Small intestine (tissue), 7 donors: ENCODE results near the gene SMYD3. TPM values are rescaled to one million over a fixed set of nuclear protein-coding genes. Genes with fewer than 3 reads are reported as not detected.

Experiments
- DNase-seq, 2 donors: peaks; one replicate each; pipeline versions ENCODE4 v3.0.0 to v3.0.0-alpha.2; 2013
- FAIRE-seq: peaks from 2 replicates; lab custom pipeline; 2012; peaks lifted over from hg19 to GRCh38; lab: Jason Lieb, UNC
- H3K27ac ChIP-seq, 3 donors: one replicate each; pipeline ENCODE4 v1.5.1; 2013; ENCODE audit warnings: low read length in 2 of 3, mild to moderate bottlenecking in 2 of 3, control low read depth in 1 of 3, inconsistent platforms in 1 of 3, low read depth in 1 of 3, moderate library complexity in 1 of 3
- H3K27me3 ChIP-seq, 3 donors: one replicate each; pipeline ENCODE4 v1.6.1; 2013; ENCODE audit warnings: low read length in 3 of 3, inconsistent platforms in 1 of 3; ENCODE audit not compliant: control insufficient read depth in 3 of 3, insufficient read depth in 3 of 3
- H3K36me3 ChIP-seq, 3 donors: one replicate each; pipeline ENCODE4 v1.6.1; 2013; ENCODE audit warnings: low read length in 3 of 3, inconsistent platforms in 1 of 3, low read depth in 1 of 3, mild to moderate bottlenecking in 1 of 3, moderate library complexity in 1 of 3; ENCODE audit not compliant: control insufficient read depth in 3 of 3, insufficient read depth in 2 of 3
- H3K4me1 ChIP-seq, 3 donors: one replicate each; pipeline ENCODE4 v1.6.1; 2013; ENCODE audit warnings: low read length in 2 of 3, inconsistent platforms in 1 of 3, low read depth in 1 of 3, mild to moderate bottlenecking in 1 of 3, moderate library complexity in 1 of 3; ENCODE audit not compliant: control insufficient read depth in 3 of 3, insufficient read depth in 2 of 3
- H3K4me3 ChIP-seq, 3 donors: one replicate each; pipeline ENCODE4 v1.5.1; 2013; ENCODE audit warnings: low read length in 3 of 3, control low read depth in 1 of 3, inconsistent platforms in 1 of 3, low read depth in 1 of 3, mild to moderate bottlenecking in 1 of 3, moderate library complexity in 1 of 3
- H3K9me3 ChIP-seq, 2 donors: one replicate each; pipeline ENCODE4 v1.6.1; 2013; ENCODE audit warnings: low read depth in 1 of 2, low read length in 1 of 2; ENCODE audit not compliant: control insufficient read depth in 2 of 2, insufficient read depth in 1 of 2
- WGBS, 3 donors: extraction: QIAGEN DNeasy Blood & Tissue Kit; methylation state at CpG; one replicate each; pipeline ENCODE4 v1.1.7; 2013; 5-methylcytosine and 5-hydroxymethylcytosine counted together
- polyA plus RNA-seq, 4 donors: library from polyadenylated mRNA; stranded (reverse) in 3 of 4; unstranded in 1 of 4; fragments of 200-250 nt in 3 of 4; fragments of 120-200 nt in 1 of 4; gene quantifications; one replicate each; pipeline versions ENCODE4 v1.2.1 to v1.2.3, GENCODE V29; 2013
- donor health status: healthy with polysubstance abuse.
- donor health status: control.
- donor health status: control.
- donor health status: Bipolar disorder and iron deficiency.
- donor health status: healthy.

Gene SMYD3
- polyA plus RNA-seq, 4 donors, result 5.4 to 10.1 (median 8.5) TPM

DNA sequence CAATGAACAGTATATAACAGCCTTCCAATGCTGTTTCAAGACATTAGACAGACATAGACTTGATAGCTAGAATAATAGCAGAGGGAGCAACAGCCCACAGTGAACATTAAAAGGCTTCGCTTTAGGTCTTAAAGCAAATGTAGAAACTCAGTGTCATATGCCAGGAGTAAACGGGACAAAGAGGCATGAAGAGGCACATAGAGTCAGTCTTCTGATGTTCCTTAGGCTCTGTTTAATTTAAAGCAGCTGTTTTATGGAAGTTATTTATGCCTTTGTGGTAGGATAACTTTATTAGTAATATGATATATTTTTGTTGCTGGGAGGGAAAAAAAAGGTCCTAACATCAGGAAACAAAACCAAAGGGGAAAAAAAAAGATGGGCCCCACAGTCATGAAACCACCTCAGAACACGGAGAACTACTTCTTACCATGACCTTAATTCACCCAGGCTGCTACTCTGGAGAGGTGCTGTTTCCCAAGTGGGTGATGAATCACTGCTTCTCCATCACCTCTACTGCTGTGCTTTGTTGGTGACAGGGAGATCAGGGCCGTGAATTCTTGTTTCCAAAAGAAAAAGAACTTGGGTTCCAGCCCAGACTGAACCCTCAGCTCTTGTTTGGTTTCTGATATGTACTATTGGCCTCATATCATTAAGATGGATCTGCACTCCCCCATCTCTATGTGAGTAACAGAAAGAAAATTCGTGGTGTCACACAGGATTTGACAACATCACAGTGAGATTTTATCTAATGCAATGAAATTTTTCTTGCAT, 735.4 kb downstream of the SMYD3 start:
- no peaks in the 10 kb centered on the region for H3K9me3 ChIP-seq
- no peaks in the 10 kb centered on the region for H3K4me1 ChIP-seq
- no peak overlapping the region for H3K4me3 ChIP-seq
- no peak for FAIRE-seq
- 69 to 73% (median 70%) methylated on average over 5 of the region's 5 CpGs for WGBS, 3 donors
- DNase-seq, result no peak
- H3K27me3 ChIP-seq, result no peaks in the 10 kb centered on the region
- no peak overlapping the region for H3K27ac ChIP-seq
- H3K36me3 ChIP-seq, result no peaks in the 10 kb centered on the region

DNA sequence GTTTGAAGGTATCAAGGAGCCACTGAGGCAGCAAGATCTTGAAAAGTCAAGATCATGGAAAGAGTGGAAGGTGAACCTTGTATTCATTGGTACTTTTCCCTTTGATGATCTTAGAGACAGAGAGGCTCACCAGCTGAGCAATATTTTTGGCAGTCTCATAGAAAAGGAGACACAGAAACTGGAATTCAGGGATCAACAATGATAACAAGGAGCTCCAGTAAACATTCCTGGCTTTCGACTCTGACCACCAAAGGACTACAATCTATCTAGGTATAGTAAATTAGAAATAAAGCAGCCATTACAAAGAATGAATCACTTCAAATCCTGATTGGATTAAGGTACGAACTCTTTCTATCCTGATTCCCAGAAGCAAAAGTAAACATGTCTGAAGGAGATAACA, 736.9 kb downstream of the SMYD3 start:
- FAIRE-seq, result no peak
- H3K4me1 ChIP-seq, result no peaks in the 10 kb centered on the region
- H3K27ac ChIP-seq, result no peak overlapping the region
- no peaks in the 10 kb centered on the region for H3K36me3 ChIP-seq
- no peak for DNase-seq
- no peaks in the 10 kb centered on the region for H3K9me3 ChIP-seq
- 88 to 95% (median 91%) methylated on average over 2 of the region's 2 CpGs for WGBS, 3 donors
- H3K4me3 ChIP-seq, result no peak overlapping the region
- H3K27me3 ChIP-seq, result no peaks in the 10 kb centered on the region

- Histone ChIP-seq H3K27ac (no peak overlapping the region), H3K9me3 (no peaks in the 10 kb centered on the region), H3K4me3 (no peak overlapping the region), H3K4me1 (no peaks in the 10 kb centered on the region), H3K36me3 (no peaks in the 10 kb centered on the region), H3K27me3 (no peaks in the 10 kb centered on the region)
- FAIRE-seq, result no peak
- 79 to 92% (median 83%) methylated on average over 4 of the region's 4 CpGs for WGBS, 3 donors
- no peak for DNase-seq
These were observed 738.5 kb downstream of the SMYD3 start for GRCh38 chr1:245768596-245768995.

GRCh38 chr1:245765230-245766000, 741.7 kb downstream of the SMYD3 start:
- Histone ChIP-seq H3K9me3 (no peaks in the 10 kb centered on the region), H3K36me3 (peaks cover 0 to 2% (median 0%) of the 10 kb centered on the region in 3 donors), H3K27me3 (no peaks in the 10 kb centered on the region), H3K4me1 (no peaks in the 10 kb centered on the region), H3K27ac (no peak overlapping the region), H3K4me3 (no peak overlapping the region)
- DNase-seq (no peak), FAIRE-seq (no peak)
- WGBS, 3 donors, result 86 to 95% (median 91%) methylated on average over 10 of the region's 10 CpGs

- Histone ChIP-seq H3K9me3 (no peaks in the 10 kb centered on the region), H3K27me3 (no peaks in the 10 kb centered on the region), H3K4me1 (no peaks in the 10 kb centered on the region), H3K4me3 (no peak overlapping the region), H3K36me3 (peaks cover 0 to 2% (median 0%) of the 10 kb centered on the region in 3 donors), H3K27ac (no peak overlapping the region)
- FAIRE-seq, result no peak
- peak in 1 of 2 donors; percentile 11 for DNase-seq
- 77 to 84% (median 83%) methylated on average over 5 of the region's 5 CpGs for WGBS, 3 donors
These were observed 743.2 kb downstream of the SMYD3 start for GRCh38 chr1:245763873-245764331.

DNA sequence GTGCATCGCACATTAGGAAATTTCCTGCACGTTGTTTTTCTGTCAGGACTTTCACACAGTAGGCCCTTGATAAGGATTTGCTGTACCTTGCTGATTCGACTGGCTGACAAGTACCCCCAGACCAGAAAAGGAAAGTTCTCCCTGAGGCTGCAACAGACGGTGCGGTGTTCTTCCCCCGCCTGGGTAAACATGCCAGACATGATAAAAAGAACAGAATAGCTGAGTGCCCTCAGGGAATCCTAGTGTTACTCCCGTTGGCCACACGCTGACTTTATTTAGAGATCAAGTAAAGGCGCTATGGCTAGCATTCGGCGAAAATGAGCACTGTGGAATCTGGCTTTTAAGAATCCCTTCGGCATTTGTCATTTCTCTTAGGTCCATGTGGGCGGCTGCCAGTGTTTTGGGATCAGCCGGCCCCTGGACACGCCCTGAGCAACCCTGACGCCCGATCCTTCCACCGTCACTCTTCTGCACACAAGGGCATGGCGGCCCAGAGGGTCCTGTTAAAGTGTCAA, 744.6 kb downstream of the SMYD3 start:
- Histone ChIP-seq H3K9me3 (no peaks in the 10 kb centered on the region), H3K27me3 (no peaks in the 10 kb centered on the region), H3K4me3 (no peak overlapping the region), H3K27ac (no peak overlapping the region), H3K36me3 (peaks cover 0 to 2% (median 0%) of the 10 kb centered on the region in 3 donors), H3K4me1 (no peaks in the 10 kb centered on the region)
- DNase-seq, result no peak
- 92 to 93% (median 93%) methylated on average over 19 of the region's 19 CpGs for WGBS, 3 donors
- no peak for FAIRE-seq

DNA sequence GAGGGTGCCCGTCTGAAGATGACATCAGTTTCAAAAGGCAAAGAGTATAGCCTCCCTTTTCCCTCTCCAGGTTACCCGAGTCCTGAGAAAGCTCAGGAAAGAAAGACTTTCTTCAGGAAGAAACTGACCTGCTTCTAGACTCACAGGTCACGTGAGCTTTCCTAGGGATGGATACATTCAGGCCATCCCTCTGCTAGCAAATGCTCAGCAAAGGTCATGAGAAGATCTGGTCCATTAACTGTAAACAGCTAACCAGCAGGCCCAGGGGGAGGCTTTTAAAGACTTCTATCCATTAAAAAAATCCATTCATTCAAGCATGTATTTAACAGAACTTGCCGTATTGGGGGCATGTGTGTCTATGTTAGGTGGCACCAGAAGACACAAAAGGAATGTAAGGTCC, 746.8 kb downstream of the SMYD3 start:
- Histone ChIP-seq H3K27me3 (no peaks in the 10 kb centered on the region), H3K9me3 (no peaks in the 10 kb centered on the region), H3K4me3 (no peak overlapping the region), H3K36me3 (peaks cover 0 to 2% (median 0%) of the 10 kb centered on the region in 3 donors), H3K4me1 (no peaks in the 10 kb centered on the region), H3K27ac (no peak overlapping the region)
- 95 to 97% (median 95%) methylated on average over 4 of the region's 4 CpGs for WGBS, 3 donors
- FAIRE-seq, result no peak
- DNase-seq, result no peak

DNA sequence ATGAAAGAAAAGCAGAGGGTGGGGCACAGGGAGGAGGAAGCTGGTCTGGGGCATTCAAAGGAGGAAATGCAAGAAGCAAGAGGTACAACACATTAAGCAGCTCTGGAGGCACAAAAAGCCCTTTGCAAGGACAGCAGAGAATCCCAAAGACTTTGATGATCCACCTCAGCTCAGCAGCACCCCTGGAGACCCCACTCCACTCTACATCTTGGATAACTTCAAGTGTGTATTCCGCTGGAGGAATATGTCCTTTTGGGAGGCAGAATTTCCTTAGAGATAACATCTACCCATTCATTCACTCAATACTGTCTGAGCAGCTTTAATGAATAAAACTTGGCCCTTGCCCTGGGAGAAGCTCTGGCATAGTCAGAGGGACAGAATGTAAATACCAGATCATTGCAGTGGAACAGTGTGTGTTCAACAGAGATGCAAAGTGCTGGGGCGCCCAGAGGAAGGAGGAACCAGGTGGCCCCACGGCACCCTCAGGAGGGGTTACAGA, 752.6 kb downstream of the SMYD3 start:
- H3K9me3 ChIP-seq, result peaks cover 0 to 7% of the 10 kb centered on the region in 2 donors
- H3K4me1 ChIP-seq, result no peaks in the 10 kb centered on the region
- FAIRE-seq, result no peak
- no peaks in the 10 kb centered on the region for H3K27me3 ChIP-seq
- no peak for DNase-seq
- no peak overlapping the region for H3K27ac ChIP-seq
- WGBS, 3 donors, result 87 to 93% (median 89%) methylated on average over 3 of the region's 3 CpGs
- H3K36me3 ChIP-seq, result no peaks in the 10 kb centered on the region
- no peak overlapping the region for H3K4me3 ChIP-seq
